HepG2 (cell line): Measurements from ENCODE around the gene RNF208. TPM values are rescaled to one million over a fixed set of nuclear protein-coding genes. Genes with fewer than 3 reads are reported as not detected.
A peak's percentile ranks its signal among the peaks of the same experiment; 100 is the strongest.

Experiments
- BRD4 ChIP-seq: sonication (generic); formaldehyde crosslinking; IDR thresholded peaks from 2 replicates; pipeline ENCODE4 v1.4.0; 2020; ENCODE audit warnings: missing genetic modification reagents
- CBX5 ChIP-seq: sonication (generic); formaldehyde crosslinking; IDR thresholded peaks from 2 replicates; pipeline ENCODE4 v1.4.0; 2020; ENCODE audit warnings: missing genetic modification reagents, borderline replicate concordance
- GABPB1 ChIP-seq: IDR thresholded peaks from 2 replicates; pipeline ENCODE4 v1.6.1; 2016; ENCODE audit warnings: mild to moderate bottlenecking, missing genetic modification reagents, moderate library complexity, missing compliant biosample characterization
- HNF4A ChIP-seq: sonication (generic); formaldehyde crosslinking; IDR thresholded peaks from 2 replicates; pipeline ENCODE4 v1.4.0; 2020; ENCODE audit warnings: missing genetic modification reagents
- KDM2A ChIP-seq: sonication (generic); formaldehyde crosslinking; IDR thresholded peaks from 2 replicates; pipeline ENCODE4 v1.4.0; 2020; ENCODE audit warnings: low read depth, missing genetic modification reagents, borderline replicate concordance
- MTA1 ChIP-seq: sonication (generic); formaldehyde crosslinking; IDR thresholded peaks from 2 replicates; pipeline ENCODE4 v1.4.0; 2020; ENCODE audit warnings: missing genetic modification reagents, mild to moderate bottlenecking, borderline replicate concordance
- MYC ChIP-seq: sonication (generic); formaldehyde crosslinking; IDR thresholded peaks from 2 replicates; pipeline ENCODE4 v1.9.0; 2021; ENCODE audit warnings: missing genetic modification reagents, borderline replicate concordance
- MYNN ChIP-seq: sonication (generic); formaldehyde crosslinking; IDR thresholded peaks from 2 replicates; pipeline ENCODE4 v1.4.0; 2020; ENCODE audit warnings: mild to moderate bottlenecking, low read depth, missing genetic modification reagents
- NFE2L2 ChIP-seq: fragments of 150-350 bp; IDR thresholded peaks from 2 replicates; pipeline ENCODE4 v1.6.1; 2014; ENCODE audit warnings: low read length
- NONO ChIP-seq, 2 experiments: fragments of 450-650 bp in 1 of 2; sonication (generic) in 1 of 2; formaldehyde crosslinking in 1 of 2; IDR thresholded peaks in 1 of 2; conservative IDR thresholded peaks in 1 of 2; 2 replicates each; pipeline versions ENCODE4 v1.6.1 to v1.8.0; 2017 to 2022; ENCODE audit warnings: mild to moderate bottlenecking in 1 of 2, missing genetic modification reagents in 1 of 2, moderate library complexity in 1 of 2
- NR2F2 ChIP-seq: IDR thresholded peaks from 2 replicates; pipeline ENCODE4 v1.6.1; 2012; ENCODE audit warnings: low read depth, inconsistent platforms, borderline replicate concordance
- NRL ChIP-seq: sonication (generic); formaldehyde crosslinking; IDR thresholded peaks from 2 replicates; pipeline ENCODE4 v1.5.0; 2020; ENCODE audit warnings: missing genetic modification reagents, mild to moderate bottlenecking, moderate library complexity, borderline replicate concordance
- PLRG1 ChIP-seq: fragments of 450-650 bp; conservative IDR thresholded peaks from 2 replicates; pipeline ENCODE4 v1.6.1; 2016
- POLR2G ChIP-seq: fragments of 200-400 bp; formaldehyde crosslinking; IDR thresholded peaks from 2 replicates; pipeline ENCODE4 v1.6.1; 2018; ENCODE audit warnings: mild to moderate bottlenecking, low read depth, low read length, moderate library complexity
- RFX5 ChIP-seq: IDR thresholded peaks from 2 replicates; pipeline ENCODE4 v1.6.1; 2011; ENCODE audit warnings: low read depth, low read length, improper control_type of control experiment
- ZBTB7B ChIP-seq: sonication (generic); formaldehyde crosslinking; IDR thresholded peaks from 2 replicates; pipeline ENCODE4 v1.4.0; 2020; ENCODE audit warnings: missing genetic modification reagents
- ZFX ChIP-seq: sonication (generic); formaldehyde crosslinking; IDR thresholded peaks from 2 replicates; pipeline ENCODE4 v1.4.0; 2020; ENCODE audit warnings: mild to moderate bottlenecking, low read depth, missing genetic modification reagents, moderate library complexity
- ZKSCAN1 ChIP-seq: fragments of 150-350 bp; IDR thresholded peaks from 2 replicates; pipeline ENCODE4 v1.6.1; 2014; ENCODE audit warnings: low read length
- ZMYM2 ChIP-seq: sonication (generic); formaldehyde crosslinking; IDR thresholded peaks from 2 replicates; pipeline ENCODE4 v1.8.0; 2022; ENCODE audit warnings: mild to moderate bottlenecking, missing genetic modification reagents
- ZNF225 ChIP-seq: sonication (generic); formaldehyde crosslinking; IDR thresholded peaks from 2 replicates; pipeline ENCODE4 v1.4.0; 2020; ENCODE audit warnings: mild to moderate bottlenecking, missing genetic modification reagents
- ZNF263 ChIP-seq: sonication (generic); formaldehyde crosslinking; IDR thresholded peaks from 2 replicates; pipeline ENCODE4 v1.4.0; 2020; ENCODE audit warnings: missing genetic modification reagents
- ZNF33A ChIP-seq: sonication (generic); formaldehyde crosslinking; IDR thresholded peaks from 2 replicates; pipeline ENCODE4 v1.5.1; 2020; ENCODE audit warnings: missing genetic modification reagents, mild to moderate bottlenecking, moderate library complexity, borderline replicate concordance
- ZNF652 ChIP-seq: IDR thresholded peaks from 2 replicates; pipeline ENCODE4 v1.6.1; 2016; ENCODE audit warnings: low read depth, borderline replicate concordance
- polyA plus RNA-seq, 8 experiments: library from polyadenylated mRNA; depleted of rRNA in 3 of 8; stranded (reverse) in 7 of 8; unstranded in 1 of 8; fragments of >200 nt; fragmentation: Illumina TruSeq in 4 of 8; extraction: Trizol in 4 of 8; gene quantifications; 2 replicates each; pipeline versions ENCODE4 v1.2.1 to v1.2.3, GENCODE V29; 2011 to 2016; ENCODE audit warnings: low read depth in 4 of 8, missing spikeins in 1 of 8, mixed read lengths in 1 of 8; ENCODE audit not compliant: insufficient read depth in 1 of 8
- total RNA-seq, 5 experiments: library from RNA; depleted of rRNA; stranded (reverse); fragments of >200 nt; fragmentation: Illumina TruSeq; extraction: Trizol; gene quantifications; 2 replicates each; pipeline ENCODE4 v1.2.3, GENCODE V29; 2016; ENCODE audit warnings: low read depth in 1 of 5
- TF ChIP-seq, protein P1 (sequence below): sonication (generic); formaldehyde crosslinking; IDR thresholded peaks from 2 replicates; pipeline ENCODE4 v1.5.1; 2020; ENCODE audit warnings: mild to moderate bottlenecking, moderate library complexity, missing genetic modification reagents
- TF ChIP-seq, protein P2 (sequence below): sonication (generic); formaldehyde crosslinking; IDR thresholded peaks from 2 replicates; pipeline ENCODE4 v1.4.0; 2020; ENCODE audit warnings: missing genetic modification reagents, mild to moderate bottlenecking, borderline replicate concordance
- TF ChIP-seq, protein P3 (sequence below): sonication (generic); formaldehyde crosslinking; IDR thresholded peaks from 2 replicates; pipeline ENCODE4 v1.4.0; 2020; ENCODE audit warnings: mild to moderate bottlenecking, missing genetic modification reagents
- TF ChIP-seq, protein P4 (sequence below): sonication (generic); formaldehyde crosslinking; IDR thresholded peaks from 2 replicates; pipeline ENCODE4 v1.4.0; 2020; ENCODE audit warnings: missing genetic modification reagents

The RNF208 gene
- total and polyA plus RNA-seq, 2 of the 13 experiments (the other 11 are each of a cell fraction or from before 2014, with no cell fraction given), result 1.6 to 2.1 TPM

DNA sequence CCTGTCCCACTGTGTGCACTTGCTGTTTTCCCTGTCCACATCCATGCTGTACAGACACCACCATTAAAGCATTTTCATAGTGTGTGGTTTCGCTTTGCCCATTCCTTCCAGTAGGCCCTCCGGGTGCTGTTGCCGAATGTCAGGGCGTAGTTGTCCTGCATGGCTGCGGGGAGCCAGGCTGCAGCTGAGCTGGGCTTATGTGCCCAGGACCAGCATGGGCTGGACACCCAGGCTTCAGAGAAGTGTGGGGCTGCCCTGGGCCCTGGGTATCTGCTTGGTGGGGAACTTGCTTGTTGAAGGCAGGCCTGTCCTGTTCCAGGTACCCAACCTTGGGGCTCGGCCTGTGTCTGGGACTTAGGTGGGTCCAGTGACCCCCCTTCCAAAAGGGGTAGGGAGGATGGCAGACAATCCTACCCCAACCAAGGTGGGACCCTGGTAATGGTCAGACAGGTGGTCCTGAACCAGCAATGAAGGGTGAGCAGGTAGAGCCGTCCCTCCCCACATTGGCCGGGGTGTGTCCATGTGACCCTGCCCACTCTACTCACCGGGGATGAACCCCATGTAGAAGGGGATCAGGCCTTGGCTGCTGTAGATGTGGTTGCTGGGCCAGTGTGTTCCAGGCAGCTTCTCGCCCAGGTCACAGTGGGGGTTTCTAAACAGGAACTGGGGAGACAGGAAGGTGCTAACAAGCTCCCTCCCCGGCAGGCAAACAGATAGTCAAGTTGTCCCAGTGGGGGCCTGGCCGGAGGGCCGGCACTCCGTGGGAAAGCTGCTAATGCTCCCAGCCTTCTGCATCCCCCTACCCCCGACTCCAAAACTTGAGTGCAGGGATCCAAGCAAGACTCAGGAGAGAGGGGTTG, 21.8 kb upstream of the RNF208 start (continued):
- TF ChIP-seq, protein P1, sequence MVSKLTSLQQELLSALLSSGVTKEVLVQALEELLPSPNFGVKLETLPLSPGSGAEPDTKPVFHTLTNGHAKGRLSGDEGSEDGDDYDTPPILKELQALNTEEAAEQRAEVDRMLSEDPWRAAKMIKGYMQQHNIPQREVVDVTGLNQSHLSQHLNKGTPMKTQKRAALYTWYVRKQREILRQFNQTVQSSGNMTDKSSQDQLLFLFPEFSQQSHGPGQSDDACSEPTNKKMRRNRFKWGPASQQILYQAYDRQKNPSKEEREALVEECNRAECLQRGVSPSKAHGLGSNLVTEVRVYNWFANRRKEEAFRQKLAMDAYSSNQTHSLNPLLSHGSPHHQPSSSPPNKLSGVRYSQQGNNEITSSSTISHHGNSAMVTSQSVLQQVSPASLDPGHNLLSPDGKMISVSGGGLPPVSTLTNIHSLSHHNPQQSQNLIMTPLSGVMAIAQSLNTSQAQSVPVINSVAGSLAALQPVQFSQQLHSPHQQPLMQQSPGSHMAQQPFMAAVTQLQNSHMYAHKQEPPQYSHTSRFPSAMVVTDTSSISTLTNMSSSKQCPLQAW (CRISPR knock-in tag), result no peak
- TF ChIP-seq RFX5 (no peak), ZNF263 (CRISPR knock-in tag) (no peak), BRD4 (CRISPR knock-in tag) (no peak), POLR2G (peak; percentile 90), ZFX (peak; percentile 59; the same call in 1 of the 2 replicates), ZNF33A (CRISPR knock-in tag) (no peak), MTA1 (CRISPR knock-in tag) (no peak), ZMYM2 (no peak), NONO (IDR thresholded peaks at IDR 0.05) (no peak), NONO (CRISPR knock-in tag; conservative IDR thresholded peaks at IDR 0.05) (peak; percentile 64), ZNF652 (no peak), GABPB1 (no peak), ZKSCAN1 (0 out of 2 replicates have a peak, but pooled peaks have one; percentile 34), MYC (peak; percentile 46; the same call in 1 of the 2 replicates), NFE2L2 (no peak), HNF4A (CRISPR knock-in tag) (no peak), NR2F2 (no peak), ZBTB7B (no peak), PLRG1 (no peak), MYNN (no peak), KDM2A (CRISPR knock-in tag) (peak; percentile 90), CBX5 (CRISPR knock-in tag) (no peak), ZNF225 (no peak), NRL (CRISPR knock-in tag) (no peak)
- TF ChIP-seq, protein P2, sequence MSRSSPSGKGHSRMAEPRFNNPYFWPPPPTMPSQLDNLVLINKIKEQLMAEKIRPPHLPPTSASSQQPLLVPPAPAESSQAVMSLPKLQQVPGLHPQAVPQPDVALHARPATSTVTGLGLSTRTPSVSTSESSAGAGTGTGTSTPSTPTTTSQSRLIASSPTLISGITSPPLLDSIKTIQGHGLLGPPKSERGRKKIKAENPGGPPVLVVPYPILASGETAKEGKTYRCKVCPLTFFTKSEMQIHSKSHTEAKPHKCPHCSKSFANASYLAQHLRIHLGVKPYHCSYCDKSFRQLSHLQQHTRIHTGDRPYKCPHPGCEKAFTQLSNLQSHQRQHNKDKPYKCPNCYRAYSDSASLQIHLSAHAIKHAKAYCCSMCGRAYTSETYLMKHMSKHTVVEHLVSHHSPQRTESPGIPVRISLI (CRISPR knock-in tag), result no peak
- TF ChIP-seq, protein P3, sequence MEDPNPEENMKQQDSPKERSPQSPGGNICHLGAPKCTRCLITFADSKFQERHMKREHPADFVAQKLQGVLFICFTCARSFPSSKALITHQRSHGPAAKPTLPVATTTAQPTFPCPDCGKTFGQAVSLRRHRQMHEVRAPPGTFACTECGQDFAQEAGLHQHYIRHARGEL (CRISPR knock-in tag), result 0 out of 2 replicates have a peak, but pooled peaks have one; percentile 70
- TF ChIP-seq, protein P4, sequence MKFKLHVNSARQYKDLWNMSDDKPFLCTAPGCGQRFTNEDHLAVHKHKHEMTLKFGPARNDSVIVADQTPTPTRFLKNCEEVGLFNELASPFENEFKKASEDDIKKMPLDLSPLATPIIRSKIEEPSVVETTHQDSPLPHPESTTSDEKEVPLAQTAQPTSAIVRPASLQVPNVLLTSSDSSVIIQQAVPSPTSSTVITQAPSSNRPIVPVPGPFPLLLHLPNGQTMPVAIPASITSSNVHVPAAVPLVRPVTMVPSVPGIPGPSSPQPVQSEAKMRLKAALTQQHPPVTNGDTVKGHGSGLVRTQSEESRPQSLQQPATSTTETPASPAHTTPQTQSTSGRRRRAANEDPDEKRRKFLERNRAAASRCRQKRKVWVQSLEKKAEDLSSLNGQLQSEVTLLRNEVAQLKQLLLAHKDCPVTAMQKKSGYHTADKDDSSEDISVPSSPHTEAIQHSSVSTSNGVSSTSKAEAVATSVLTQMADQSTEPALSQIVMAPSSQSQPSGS (CRISPR knock-in tag), result no peak
